Measurements from ENCODE around the gene DNM1. TPM values are rescaled to one million over a fixed set of nuclear protein-coding genes. Genes with fewer than 3 reads are reported as not detected.

Gene DNM1
- total RNA-seq, 4 donors from 2014 or later: 8.6 to 22.3 (median 14.4) TPM

DNA sequence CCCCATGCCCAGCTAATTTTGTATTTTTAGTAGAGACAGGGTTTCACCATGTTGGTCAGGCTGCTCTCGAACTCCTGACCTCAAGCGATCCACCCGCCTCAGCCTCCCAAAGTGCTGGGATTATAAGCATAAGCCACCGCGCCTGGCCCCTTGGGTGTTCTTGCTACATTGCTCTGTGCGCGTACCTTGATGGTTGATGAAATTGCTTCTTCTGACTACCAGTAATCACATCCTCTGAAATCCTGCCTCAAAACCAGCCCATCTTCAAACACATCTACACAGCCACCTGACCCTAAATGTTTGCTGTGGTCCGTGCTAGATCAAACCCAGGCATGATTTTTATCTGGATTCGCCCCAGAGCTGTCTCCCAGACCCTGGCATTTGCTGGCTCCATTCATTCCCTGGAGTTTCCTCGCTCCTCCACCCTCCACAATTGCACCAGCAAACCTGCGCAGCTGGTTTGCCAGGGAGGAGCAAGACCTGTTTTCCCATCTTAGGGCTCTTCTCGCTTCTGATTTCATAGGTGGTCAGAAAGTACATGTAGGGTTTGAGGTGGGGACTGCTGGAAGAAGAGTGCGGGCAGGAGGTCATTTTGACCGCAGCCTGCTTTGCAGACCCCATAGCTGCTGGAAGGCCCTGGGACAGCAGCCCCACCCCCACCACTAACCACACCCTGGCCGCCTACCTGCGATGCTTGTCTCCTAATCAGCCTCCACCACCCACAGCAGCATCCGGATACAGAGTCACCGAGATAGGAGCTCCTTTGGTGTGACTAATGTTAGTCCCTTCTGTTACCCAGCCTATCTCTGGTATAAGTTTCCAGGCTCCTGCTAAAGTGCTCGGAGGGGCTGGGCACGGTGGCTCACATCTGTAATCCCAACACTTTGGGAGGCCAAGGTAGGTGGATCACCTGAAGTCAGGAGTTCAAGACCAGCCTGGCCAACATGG, 95.6 kb downstream of the DNM1 start:
- Histone ChIP-seq H3K9me3 (no peaks in the 10 kb centered on the region), H3K27me3 (no peaks in the 10 kb centered on the region), H3K36me3 (peaks cover 0 to 6% of the 10 kb centered on the region in 2 donors), H3K4me1 (peaks cover 0 to 6% (median 0%) of the 10 kb centered on the region in 3 donors), H3K27ac (no peak overlapping the region), H3K4me3 (no peak overlapping the region)
- TF ChIP-seq EP300 (IDR thresholded peaks at IDR 0.05): no peak
- TF ChIP-seq POLR2AphosphoS5 (IDR thresholded peaks at IDR 0.05): no peak
- no peak for TF ChIP-seq POLR2A (IDR thresholded peaks at IDR 0.05)
- TF ChIP-seq, protein P1, sequence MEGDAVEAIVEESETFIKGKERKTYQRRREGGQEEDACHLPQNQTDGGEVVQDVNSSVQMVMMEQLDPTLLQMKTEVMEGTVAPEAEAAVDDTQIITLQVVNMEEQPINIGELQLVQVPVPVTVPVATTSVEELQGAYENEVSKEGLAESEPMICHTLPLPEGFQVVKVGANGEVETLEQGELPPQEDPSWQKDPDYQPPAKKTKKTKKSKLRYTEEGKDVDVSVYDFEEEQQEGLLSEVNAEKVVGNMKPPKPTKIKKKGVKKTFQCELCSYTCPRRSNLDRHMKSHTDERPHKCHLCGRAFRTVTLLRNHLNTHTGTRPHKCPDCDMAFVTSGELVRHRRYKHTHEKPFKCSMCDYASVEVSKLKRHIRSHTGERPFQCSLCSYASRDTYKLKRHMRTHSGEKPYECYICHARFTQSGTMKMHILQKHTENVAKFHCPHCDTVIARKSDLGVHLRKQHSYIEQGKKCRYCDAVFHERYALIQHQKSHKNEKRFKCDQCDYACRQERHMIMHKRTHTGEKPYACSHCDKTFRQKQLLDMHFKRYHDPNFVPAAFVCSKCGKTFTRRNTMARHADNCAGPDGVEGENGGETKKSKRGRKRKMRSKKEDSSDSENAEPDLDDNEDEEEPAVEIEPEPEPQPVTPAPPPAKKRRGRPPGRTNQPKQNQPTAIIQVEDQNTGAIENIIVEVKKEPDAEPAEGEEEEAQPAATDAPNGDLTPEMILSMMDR (IDR thresholded peaks at IDR 0.05): no peak
- WGBS, 2 donors (ENCODE audit: low coverage in 1 of 2): 91 to 95% methylated on average over 4 to 11 of the region's 20 CpGs
- no peak for ATAC-seq

DNA sequence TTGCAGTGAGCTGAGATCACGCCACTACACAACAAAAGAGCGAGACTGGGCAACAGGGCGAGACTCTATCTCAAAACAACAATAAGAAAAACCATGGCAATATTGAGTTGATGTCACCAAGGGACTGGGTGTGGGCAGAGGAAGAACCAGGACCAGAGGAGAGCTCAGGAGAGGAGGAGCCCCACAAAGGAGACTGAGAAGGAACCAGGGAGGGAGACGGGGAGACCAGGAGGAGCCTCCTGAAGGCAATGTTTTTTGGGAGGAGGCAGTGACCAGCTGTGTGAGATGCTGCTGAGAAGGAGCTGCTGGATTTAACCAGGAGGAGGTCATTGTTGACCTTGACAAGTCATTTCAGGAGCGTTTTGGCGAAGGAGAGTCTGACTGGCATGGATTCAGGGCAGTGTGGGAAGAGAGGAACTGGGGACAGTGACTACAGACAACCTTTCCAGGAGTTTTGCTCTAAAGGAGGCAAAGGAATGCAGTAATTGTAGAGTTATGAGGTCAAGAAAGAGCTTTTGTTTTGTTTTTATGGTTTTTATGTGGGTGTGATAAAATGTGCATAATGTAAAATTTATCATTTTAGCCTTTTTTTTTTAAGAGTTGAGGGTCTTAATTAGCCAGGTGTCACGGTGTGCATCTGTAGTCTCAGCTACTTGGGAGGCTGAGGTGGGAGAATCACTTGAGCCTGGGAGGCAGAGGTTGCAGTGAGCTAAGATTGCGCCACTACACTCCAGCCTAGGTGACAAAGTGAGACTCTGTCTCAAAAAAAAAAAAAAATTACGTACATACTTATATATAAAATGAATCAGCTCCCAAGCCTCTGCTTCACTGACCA, 101.2 kb downstream of the DNM1 start:
- H3K4me3 ChIP-seq: no peak overlapping the region
- H3K4me1 ChIP-seq: no peaks in the 10 kb centered on the region
- H3K27ac ChIP-seq: no peak overlapping the region
- TF ChIP-seq POLR2AphosphoS5 (IDR thresholded peaks at IDR 0.05) (no peak), EP300 (IDR thresholded peaks at IDR 0.05) (no peak), POLR2A (IDR thresholded peaks at IDR 0.05) (no peak)
- TF ChIP-seq, protein P1 (IDR thresholded peaks at IDR 0.05): no peak
- H3K9me3 ChIP-seq: no peaks in the 10 kb centered on the region
- 66 to 74% methylated on average over 6 to 7 of the region's 9 CpGs for WGBS, 2 donors (ENCODE audit: low coverage in 1 of 2)
- H3K36me3 ChIP-seq: peaks cover 0 to 19% of the 10 kb centered on the region in 2 donors
- peak; percentile 22 for ATAC-seq
- H3K27me3 ChIP-seq: no peaks in the 10 kb centered on the region

Small RNAs within 50 kb of the gene (small RNA-seq; reads per million reads assigned to genes)
- gene MIR199B (17.4 to 54.0 (median 26.4) reads per million in 4 donors), gene MIR3154 (0 reads per million in 4 donors)

Other genes starting within 250 kb of the DNM1 start
- gene EEIG1, start 222.4 kb upstream of the DNM1 start, total RNA-seq: 10 to 100 TPM in 3 of 4 donors, 1 to 10 TPM in 1; 7.0 to 22.0 (median 16.3) TPM
- gene NAIF1, start 136.1 kb upstream of the DNM1 start, total RNA-seq: 10 to 100 TPM in 1 of 4 donors, 1 to 10 TPM in 3; 5.3 to 11.4 (median 8.6) TPM
- gene SLC25A25, start 135.1 kb upstream of the DNM1 start, total RNA-seq: 10 to 100 TPM; 16.1 to 64.1 (median 18.3) TPM
- gene PTGES2, start 75.7 kb upstream of the DNM1 start, total RNA-seq: 10 to 100 TPM; 46.1 to 85.8 (median 57.5) TPM
- 100 to 1,000 TPM in 1 of 4 donors, 1 to 10 TPM in 1, under 1 TPM in 1, not detected in 1; 0.58 to 222 (median 1.4) TPM for gene LCN2, start 53.9 kb upstream of the DNM1 start, total RNA-seq
- 100 to 1,000 TPM; 139 to 165 (median 145) TPM for gene BBLN, start 43.1 kb upstream of the DNM1 start, total RNA-seq
- gene CIZ1, start 11.8 kb upstream of the DNM1 start, total RNA-seq: 10 to 100 TPM; 41.7 to 83.9 (median 58.1) TPM
- 100 to 1,000 TPM in 1 of 4 donors, 10 to 100 TPM in 3; 71.1 to 130 (median 83.1) TPM for gene GOLGA2, start 72.6 kb downstream of the DNM1 start, total RNA-seq
- gene SWI5, start 72.9 kb downstream of the DNM1 start, total RNA-seq: 10 to 100 TPM; 18.2 to 27.5 (median 24.5) TPM
- 10 to 100 TPM in 1 of 4 donors, 1 to 10 TPM in 3; 5.1 to 11.4 (median 7.5) TPM for gene TRUB2, start 119.1 kb downstream of the DNM1 start, total RNA-seq
- gene COQ4, start 119.5 kb downstream of the DNM1 start, total RNA-seq: 10 to 100 TPM; 25.8 to 40.5 (median 31.8) TPM
- 10 to 100 TPM; 14.3 to 34.3 (median 20.4) TPM for gene SLC27A4, start 137.1 kb downstream of the DNM1 start, total RNA-seq
- 10 to 100 TPM; 20.5 to 46.8 (median 30.2) TPM for gene URM1, start 168.0 kb downstream of the DNM1 start, total RNA-seq
- gene CERCAM, start 217.5 kb downstream of the DNM1 start, total RNA-seq: 10 to 100 TPM; 18.0 to 30.0 (median 28.1) TPM